ENCODE results near the gene GNAI3. TPM values are rescaled to one million over a fixed set of nuclear protein-coding genes. Genes with fewer than 3 reads are reported as not detected.

The GNAI3 gene
- total and polyA plus RNA-seq, 2 donors (not counting 3 experiments of a cell fraction or from before 2014, with no cell fraction given), result 5.0 to 14.0 TPM

- Histone ChIP-seq H3K9ac (replicated peaks; ENCODE audit: extremely low read depth, insufficient read depth, low read length) (no peak overlapping the region), H3K4me3 (replicated peaks in 1 of 3; ENCODE audit: insufficient read depth in 1 of 3, low read depth in 1 of 3, low read length in 3 of 3) (no peak overlapping the region), H3K27ac (ENCODE audit: insufficient read depth, low read depth, low read length) (no peak overlapping the region), H4K20me1 (replicated peaks; ENCODE audit: control insufficient read depth, extremely low read depth, insufficient read depth, low read length) (no peaks in the 10 kb centered on the region), H3K9me1 (replicated peaks; ENCODE audit: control insufficient read depth, extremely low read depth, insufficient read depth, low read length) (no peaks in the 10 kb centered on the region), H3K4me2 (ENCODE audit: insufficient read depth, low read length) (no peak overlapping the region), H3K9me3 (replicated peaks; ENCODE audit: control insufficient read depth, insufficient read depth, low read length) (no peaks in the 10 kb centered on the region), H3K36me3 (ENCODE audit: control insufficient read depth in 2 of 2, extremely low read depth in 1 of 2, insufficient read depth in 2 of 2, low read length in 2 of 2) (peaks cover 5 to 24% of the 10 kb centered on the region in 2 experiments), H2AFZ (ENCODE audit: low read depth, low read length) (no peak overlapping the region), H3K27me3 (ENCODE audit: control insufficient read depth in 2 of 2, insufficient read depth in 2 of 2, low read length in 2 of 2) (no peaks in the 10 kb centered on the region), H3K79me2 (ENCODE audit: control insufficient read depth, insufficient read depth, low read length) (peaks cover 15% of the 10 kb centered on the region), H3K4me1 (ENCODE audit: control insufficient read depth, extremely low read depth, insufficient read depth, low read length) (peaks cover 12% of the 10 kb centered on the region)
- TF ChIP-seq FOS (IDR thresholded peaks at IDR 0.05; ENCODE audit: borderline replicate concordance, insufficient read depth, low read length), result no peak
- no peak for TF ChIP-seq EZH2 (IDR thresholded peaks at IDR 0.05; ENCODE audit: borderline replicate concordance, low read depth, low read length, severe bottlenecking)
- TF ChIP-seq POLR2AphosphoS5 (IDR thresholded peaks at IDR 0.05; ENCODE audit: insufficient read depth, low read depth, low read length), result no peak
- TF ChIP-seq CTCF (IDR thresholded peaks at IDR 0.05; ENCODE audit: extremely low read depth in 1 of 2, insufficient read depth in 1 of 2, low read depth in 1 of 2, low read length in 2 of 2), result no peak
- TF ChIP-seq GATA2 (IDR thresholded peaks at IDR 0.05; ENCODE audit: insufficient read depth, insufficient read length, low read depth, low read length), result no peak
- no peak for TF ChIP-seq MAX (IDR thresholded peaks at IDR 0.05; ENCODE audit: insufficient read depth, insufficient read length)
- no peak for TF ChIP-seq JUN (IDR thresholded peaks at IDR 0.05; ENCODE audit: borderline replicate concordance, insufficient read depth, insufficient read length, low read depth)
- CTCF ChIA-PET, result no interaction called here
- no peak for FAIRE-seq
- TSS peak; percentile 2 for BruUV-seq (replicated peaks)
- dilution Hi-C loops (cut with MboI; ENCODE audit: extremely low pct_ligation_motif_present, low sequenced_read_pairs), result no loop called here
- DNase-seq (ENCODE audit: low read depth, low spot score), result no peak
- intact Hi-C loops (cut with micrococcal nuclease), result loop anchor here (5.0 kb wide), 1 partner anchor 33 kb away; the partner anchor contains the start of genes AMPD2 and GNAT2
- POLR2A ChIA-PET, result no interaction called here
Observed at GRCh38 chr1:109584766-109585165, 36.4 kb downstream of the GNAI3 start.

Measured in endothelial cell of umbilical vein (primary cell).